GM21717 (cell line): Measurements from ENCODE around the gene TRERF1.
A peak's percentile ranks its signal among the peaks of the same experiment; 100 is the strongest.

Experiments
- ATAC-seq: cut with Tn5 transposase; IDR thresholded peaks from one replicate; pipeline ENCODE4 v1.9.1; 2021; ENCODE audit warnings: mild to moderate bottlenecking, moderate library complexity; ENCODE audit not compliant: unreplicated experiment

The TRERF1 gene

DNA sequence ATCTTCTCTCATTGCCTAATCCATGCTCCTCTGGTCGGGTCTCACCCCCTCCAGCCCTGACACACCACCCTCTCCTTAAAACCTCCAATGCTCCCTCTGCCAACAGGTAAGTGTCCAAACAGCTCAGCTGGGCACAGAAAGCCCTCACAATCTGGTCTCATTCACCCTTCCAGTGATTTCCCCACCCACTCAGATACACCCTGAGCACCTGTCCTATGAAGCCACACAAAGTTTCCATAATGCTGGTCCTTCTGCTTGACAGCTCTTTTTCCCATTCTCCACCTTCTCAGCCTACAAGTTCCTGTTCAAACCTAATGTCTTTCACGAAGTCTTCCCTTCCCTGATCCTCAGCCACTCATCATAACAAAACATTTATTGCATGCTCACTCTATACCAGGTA lies 164.0 kb downstream of the TRERF1 start:
- no peak for ATAC-seq

DNA sequence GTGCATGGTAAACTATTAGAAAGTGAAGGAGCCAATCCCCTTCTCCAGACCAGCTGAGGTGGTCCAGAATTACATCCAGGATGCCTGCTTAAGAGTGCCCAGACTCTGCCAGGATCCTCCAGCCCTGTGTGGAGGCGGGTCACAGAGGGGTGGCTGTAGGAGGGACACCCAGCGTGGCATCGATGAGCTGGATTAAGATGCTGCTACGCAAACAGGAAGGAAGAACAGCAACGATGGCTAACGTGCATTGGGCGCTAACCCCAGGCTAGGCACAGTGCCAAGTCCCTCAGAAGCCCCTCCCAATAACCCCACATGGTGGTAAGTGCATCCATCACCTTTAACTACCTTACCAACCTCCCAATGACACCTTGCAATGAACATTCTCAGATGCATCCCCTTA lies 170.2 kb downstream of the TRERF1 start:
- ATAC-seq, result no peak

DNA sequence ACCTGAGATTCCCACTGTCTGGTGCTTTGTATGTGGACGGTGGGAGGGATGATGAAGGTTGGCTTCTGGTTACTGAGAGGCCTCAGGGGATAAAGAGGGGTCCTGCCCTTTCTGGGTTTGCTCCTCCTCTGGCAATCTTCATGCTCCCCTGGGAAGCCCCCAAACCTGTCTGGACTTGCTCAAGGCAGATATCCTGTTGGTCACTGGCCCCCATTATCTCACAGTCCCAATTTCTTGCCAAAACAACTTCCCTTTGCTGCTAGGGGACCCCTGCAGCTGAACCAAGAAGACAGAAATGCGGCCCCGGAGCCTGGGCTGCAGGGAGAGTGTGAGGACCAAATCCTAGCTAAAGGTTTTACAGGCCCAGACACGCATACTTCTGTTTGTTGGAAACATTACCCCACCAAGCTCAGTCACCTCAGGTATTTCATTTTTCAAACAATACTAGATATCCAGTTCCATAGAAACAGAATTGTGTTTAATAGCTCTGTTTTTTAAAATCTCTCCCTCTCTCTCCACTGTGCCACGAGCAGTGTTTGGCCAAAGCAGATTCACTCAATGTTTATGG lies 170.7 kb downstream of the TRERF1 start:
- ATAC-seq, result no peak

DNA sequence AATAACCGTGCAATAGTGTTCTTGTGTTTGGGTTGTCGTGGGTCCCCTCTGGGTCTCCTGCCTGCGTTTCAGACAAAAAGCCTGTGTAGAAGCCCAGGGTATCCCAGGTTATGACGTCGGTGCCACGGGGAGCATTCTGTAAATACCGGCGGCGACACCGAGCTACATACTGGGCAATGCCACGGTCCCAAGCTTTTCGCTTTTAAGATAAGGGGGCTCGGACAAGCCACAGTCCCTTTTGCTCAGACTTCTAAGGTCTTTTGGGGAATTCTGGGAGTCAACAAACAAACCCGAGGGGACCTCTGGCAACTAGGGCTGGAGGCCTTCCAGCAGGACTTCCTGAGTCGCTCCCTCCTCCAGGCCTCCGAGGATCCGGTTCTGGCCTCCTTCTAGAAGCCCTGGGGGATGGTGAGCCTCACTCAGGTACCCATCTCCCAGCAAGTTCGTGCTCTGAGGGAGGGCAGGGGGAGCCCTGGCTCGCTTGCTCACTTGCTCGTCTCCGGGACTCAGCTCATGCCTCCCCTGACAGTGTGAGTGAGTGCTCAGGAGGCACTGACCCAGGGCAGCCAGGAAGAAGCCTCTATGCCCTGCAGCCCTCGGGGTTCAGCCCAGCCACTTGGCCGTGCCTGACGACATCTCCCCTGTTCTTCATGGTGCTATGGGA lies 171.6 kb downstream of the TRERF1 start:
- ATAC-seq, result no peak

DNA sequence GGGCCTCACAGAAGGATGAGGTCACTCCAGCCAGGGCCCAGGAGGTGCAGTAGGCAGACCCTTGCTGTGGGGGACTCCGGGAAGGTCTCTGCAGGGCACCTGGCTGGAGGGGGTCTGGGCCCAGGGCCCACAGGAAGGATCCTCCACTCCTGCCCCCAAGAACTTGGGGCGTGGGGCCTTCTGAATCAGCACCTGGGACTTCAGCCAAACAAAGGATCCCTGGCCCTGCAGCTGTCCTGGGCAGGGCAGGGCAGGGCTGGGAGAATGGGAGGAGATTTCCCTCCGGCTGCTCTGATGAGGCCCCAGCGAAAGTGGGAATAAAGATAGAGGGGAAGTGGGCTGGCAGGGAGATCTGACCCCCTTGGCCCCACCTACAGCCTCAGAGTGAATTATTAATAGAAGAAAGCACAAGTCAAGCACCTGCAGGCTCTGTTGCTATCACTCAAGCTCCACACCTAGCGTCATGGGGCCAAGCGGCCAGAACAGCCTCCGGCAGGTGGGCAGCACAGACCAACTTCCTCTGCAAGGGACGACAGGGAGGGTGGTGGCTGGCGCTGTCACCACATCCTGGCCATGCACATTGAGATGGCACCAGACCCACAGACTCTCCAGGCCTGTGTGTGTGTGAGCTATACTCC lies 172.5 kb downstream of the TRERF1 start:
- ATAC-seq, result no peak

DNA sequence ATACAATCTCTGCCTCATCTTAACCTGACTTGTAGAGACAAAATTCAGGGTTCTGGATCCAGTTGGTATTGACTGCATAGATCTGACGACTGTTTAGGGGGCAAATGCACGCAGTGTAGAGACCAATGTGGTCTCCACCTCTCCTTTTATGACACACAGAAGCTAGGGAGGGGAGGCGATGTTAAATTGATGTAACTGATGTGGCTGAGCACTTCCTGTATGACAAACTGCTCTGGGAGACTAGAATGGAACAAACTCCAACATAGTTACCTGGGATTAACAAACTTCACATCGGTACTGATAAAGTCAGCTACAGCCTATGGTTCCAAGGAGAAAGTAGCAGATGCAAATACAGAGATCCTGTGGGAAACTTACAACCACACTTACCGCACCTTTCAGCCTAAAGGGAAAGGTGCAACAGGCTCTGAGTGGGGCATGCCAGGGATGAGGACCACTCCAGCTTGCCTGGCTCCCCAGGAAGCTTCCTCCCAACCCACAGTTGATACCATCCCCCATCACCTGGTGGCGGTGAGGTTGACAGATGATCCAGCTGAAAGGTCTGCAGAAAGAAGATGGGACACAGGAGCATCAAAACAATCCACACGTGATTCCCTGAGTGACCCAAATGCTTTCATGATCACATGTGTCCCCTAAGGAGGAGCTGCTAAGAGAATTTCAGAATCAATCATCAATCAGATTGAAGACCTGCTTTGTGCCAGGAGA lies 173.4 kb downstream of the TRERF1 start:
- ATAC-seq, result no peak

DNA sequence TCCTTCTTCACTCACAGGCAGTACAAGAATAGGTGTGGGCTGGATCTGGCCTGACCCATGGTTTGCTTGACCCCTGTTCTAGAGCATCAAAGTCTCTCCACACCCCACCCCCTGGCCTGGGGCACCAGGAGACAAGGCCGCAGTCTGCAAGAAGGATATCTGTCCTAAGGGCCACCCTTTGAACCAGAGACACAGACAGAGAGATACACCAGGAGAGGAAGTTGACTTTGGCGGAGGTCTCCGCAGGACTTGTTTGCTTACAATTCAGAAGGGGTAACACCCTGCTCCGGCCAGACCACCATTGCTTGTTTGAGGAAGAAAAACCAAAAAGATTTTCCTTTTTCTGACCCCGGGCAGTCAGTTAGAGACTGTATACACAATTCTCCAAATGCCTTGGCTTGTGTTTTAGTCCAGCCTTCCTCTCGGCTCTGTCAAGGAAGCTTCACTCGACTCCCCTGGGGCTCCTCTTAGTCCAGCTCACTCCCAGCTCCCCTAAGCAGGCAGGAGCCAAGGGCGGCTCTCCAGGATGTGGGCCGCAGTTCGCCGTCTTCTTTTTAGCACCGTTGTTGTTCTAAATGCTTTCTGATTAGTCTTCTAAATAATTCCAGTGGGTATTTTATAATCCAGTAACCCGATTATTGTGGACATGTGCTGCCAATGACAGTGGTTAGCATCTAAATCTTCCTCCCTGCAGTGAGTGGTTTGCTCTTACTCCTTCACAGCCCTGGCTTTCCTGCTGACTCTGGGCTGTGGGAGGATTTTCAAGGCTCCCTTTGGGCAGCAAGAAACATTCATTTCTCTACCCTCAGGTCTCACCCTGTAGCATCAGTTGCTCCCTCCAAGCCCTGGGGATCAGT lies 175.5 kb downstream of the TRERF1 start:
- no peak for ATAC-seq

DNA sequence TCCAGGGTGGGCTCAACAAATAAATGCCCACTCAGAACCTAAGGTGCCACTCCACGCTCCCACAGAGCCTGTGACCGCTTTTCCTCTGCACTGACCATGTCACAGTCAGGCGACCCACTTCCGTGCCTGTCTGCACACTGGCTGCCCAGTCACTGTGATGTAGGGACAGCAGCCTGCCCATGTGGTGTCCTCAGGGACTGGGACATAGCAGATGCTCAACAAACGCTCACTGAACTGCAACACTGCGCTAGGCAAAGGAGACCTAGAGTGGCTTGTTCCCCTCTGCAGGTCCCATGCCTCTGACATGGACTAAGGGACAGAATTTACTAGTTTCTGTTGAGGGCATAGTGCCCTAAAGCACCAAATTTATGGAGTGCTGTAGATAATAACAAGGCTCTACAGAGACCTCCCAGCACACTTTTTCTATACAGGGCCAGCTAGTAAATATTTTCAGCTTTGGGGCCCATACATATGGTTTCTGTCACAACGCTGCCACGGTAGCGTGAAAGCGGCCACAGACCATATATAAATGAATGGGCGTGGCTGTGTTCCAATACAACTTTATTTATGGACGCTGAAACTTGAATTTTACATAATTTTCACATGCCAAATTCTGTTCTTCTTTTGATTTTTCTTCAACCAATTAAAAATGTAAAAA lies 176.2 kb downstream of the TRERF1 start:
- ATAC-seq, result no peak

DNA sequence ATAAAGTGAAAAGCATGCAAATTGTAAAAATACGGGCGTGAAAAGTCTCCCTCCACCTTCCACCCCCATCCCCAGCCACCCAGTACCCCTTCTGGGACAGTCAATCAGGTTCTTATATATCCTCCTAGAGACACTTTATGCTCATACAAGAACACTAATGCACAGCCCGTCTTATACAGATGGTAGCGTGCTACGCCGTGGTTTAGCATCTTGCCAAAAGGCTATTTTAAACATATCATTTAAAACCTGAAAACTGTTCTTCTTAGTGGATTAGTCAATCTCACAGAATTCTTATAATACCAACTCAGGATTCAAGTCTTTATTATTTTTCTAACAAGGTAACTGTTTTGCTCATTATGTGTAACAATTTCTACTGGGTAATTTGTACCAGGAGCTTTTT lies 176.8 kb downstream of the TRERF1 start:
- no peak for ATAC-seq

DNA sequence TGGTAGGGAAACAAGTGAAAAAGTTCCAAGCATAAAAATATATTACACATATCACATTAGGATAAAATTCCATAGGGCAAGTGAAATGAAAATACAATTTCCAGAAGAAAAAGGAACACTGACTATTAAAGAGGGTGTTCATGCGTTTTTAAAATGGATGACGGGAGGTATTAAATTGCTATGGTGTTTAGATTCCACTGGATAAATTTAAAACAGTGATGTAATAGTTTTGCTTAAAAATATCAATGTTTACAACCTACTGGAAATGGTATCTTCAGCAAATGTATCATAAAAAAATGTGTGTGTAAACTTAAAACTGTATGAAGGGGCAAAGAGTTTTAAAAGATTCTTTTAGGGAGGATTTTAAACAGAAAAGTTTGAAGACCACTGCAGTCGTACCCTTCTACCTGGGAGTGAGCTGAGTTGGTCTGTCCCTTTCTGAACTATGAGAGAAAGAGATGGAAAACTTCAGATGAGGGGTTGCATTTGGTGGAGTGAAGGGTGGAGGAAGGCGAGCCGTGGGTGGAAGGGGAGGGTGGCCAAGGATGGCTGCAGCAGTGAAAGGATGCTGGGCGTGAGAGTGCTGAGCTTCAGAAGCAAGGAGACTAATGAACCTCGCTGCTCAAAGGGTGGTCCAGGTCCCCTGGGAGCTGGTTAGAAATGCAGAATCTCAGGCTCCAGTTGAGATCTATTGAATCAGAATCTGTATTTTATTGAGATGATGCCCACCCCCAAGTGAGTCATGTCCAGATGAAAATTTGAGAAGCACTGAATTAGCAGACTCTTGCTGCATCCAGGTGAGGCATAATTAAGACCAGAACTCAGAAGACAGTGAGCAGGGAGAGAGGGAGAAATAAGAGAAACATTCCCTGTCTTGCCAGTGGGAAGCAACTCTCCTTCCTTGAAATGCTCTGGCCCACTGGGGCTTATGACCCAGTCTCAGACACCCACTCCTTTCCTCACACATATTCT lies 179.6 kb downstream of the TRERF1 start:
- no peak for ATAC-seq

DNA sequence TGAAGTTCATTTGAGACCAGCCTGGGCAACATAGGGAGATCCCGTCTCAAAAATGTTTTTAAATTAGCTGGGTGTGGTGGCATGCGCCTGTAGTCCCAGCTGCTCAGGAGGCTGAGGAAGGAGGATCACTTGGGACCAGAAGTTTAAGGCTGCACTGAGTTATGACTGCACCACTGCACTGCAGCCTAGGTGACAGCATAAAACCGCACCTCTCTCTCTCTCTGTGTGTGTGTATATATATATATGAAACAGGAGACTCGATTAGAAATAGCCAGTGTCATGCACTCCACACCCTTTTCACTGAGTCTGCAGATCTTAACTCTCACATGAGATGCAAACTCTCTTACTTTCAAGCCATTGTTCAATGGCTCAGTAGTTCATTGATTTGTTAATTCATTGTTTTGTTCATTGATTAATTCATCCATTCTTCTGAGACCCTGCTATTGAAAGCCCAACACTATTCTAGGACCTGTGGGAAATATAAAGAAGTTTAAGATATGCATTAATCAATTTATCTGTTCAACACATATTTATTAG lies 181.7 kb downstream of the TRERF1 start:
- peak; percentile 58 for ATAC-seq

DNA sequence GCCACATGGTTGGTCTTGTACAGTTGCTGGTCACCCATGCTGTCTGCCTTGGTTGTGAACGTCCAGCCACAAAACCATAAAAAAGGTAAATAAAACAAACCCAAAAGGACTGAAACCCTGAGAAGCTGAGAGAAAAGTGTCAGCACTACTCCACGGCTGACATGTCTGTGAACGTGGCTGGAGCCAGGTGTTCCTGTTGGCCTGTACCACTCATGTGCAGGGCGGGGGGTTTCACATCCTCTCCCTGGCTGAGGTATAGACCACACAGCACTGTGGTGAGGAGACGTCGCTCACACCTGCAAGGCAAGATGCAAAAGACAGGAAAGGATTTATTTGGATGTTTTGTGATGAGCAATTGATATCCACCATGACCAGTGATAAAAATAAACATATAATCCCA lies 182.2 kb downstream of the TRERF1 start:
- peak; percentile 93 for ATAC-seq

DNA sequence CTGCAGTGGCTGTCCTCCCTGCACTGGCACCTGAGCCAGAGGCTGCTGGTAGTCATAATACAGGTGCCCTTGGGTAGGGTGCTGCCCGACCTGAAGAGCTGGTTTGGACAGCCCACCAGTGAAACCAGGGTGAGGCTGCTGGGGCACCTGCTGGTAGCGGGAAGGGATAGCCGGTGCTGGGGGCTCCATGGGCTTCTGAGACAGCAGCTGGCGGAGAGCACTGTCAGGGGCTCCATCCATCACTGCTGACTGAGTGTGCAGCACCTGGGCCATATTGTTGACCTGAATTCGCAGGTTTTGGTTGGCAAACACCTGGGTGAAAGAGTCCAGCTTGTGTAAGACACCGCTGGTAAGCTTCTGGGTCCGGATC lies 182.9 kb downstream of the TRERF1 start:
- no peak for ATAC-seq

DNA sequence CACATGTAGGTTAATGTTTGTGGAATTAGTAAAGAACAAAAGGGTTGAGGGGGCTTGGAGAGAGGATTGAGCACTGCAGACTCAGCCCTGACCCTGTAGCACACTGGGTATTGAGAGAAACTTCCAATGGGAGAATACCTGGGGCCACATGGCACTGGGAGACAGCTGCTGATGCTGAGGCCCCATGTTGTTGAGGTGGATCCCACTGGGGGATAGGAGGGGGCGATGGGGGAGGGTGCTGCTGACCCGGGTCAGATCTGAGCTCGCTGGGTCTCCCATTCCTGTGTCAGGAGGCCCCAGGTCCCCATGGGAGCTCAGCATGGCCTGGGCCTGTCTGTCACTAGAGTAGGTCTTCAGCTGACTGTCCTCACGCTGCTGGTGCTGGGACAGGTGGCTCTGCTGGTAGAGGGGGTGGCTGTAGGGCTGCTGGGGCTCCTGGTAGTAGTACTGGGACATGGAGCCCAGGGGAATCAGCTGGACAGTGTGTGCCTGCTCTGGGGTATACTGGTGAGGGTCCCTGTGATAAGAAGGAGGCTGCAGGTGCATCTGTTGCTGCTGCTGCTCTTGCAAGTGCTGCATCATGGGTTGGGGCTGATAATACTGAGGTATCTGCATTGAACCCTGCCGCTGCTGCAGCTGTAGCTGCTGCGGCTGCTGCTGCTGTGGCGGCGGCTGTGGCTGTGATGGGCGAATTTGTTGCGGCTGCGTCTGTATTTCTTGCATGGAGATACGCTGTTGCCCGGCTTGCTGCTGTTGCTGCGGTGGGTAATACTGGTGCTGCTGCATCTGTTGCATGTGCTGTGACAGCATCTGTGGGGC lies 183.5 kb downstream of the TRERF1 start:
- ATAC-seq, result no peak

DNA sequence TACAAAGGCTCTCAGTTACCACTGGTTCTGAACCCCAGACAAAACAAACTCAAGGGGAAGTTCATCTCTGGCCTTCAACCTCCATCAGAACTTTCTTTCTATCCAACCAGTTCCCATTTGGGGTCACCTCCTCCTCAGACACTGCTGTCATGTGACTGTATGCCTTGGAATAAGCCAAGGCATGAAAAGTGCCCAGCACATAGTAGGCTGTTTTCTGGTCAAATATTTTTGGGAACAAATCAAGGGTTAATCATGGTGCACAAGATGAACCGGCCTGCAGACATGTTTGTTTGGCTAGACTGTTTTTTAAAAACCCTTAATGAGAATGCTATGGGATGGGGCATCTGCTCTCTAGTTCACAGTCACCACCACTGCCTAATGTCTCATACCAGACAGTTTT lies 185.2 kb downstream of the TRERF1 start:
- no peak for ATAC-seq

DNA sequence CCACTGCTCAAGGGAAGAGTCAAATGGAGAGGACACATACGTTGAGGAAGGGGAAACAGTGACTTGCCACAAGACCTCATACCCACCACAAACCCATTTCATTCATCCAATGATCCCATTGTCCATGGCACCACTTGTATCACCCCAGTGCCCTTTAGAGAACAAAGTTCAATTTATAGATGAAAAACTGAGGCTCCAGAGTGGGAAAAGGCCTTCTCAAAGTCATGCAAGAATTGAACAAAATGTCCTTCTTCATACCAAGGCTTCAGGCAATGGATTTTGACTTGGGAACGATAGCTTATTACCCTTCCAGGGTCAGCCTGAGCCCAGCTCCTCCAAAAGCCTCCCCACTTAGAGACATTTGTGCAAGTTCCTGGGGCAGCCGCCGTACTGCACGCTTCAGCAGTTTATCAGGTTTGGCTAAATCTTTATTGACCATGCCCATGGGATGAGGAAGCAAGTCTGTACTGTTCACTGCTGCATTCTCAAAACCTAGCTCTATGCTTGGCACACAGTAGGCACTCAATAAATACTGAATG lies 186.8 kb downstream of the TRERF1 start:
- ATAC-seq, result no peak

DNA sequence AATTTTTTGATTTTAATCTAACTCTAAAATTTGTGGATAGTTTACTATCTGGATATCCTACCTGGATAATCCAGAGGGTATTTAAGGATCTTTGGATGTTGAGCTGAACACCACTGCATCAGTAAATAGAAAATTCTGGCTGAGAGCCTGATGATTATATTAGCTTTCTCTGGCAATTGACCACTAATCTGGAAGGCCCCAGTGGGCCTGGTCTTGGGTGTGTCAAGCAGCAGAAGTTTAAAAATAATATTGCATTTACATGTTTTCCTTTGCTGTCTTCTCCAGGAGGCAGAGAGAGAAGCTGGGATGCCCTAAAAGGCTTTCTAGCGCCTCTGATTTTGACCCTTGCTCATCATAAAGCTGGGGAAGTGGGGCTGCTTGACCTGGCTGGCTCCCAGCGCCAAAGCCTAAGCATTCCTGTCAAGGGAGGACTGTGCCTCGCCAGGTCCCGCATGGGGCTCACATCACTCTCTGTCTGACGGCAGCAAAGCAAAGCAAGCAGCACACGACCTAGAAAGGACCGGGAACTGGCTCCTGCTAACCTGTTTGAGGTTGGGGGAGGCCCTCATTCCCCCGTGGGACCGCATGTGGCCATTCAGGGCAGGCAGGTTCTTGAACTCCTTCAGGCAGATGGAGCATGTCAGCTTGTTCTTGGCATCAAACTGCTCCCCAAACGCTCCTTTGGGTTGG lies 187.4 kb downstream of the TRERF1 start:
- no peak for ATAC-seq
